SK-N-SH treated with all-trans-retinoic acid at 6 μM for 48 hours (cell line): ENCODE data around the gene KCTD17.

Experiments
- ATAC-seq: fragments of 200-7000 bp; cut with Tn5 transposase; 3 replicates; pipeline ENCODE4 v1.9.1; 2020; ENCODE audit warnings: mild to moderate bottlenecking, moderate library complexity
- ARNTL ChIP-seq: fragments of 450-650 bp; formaldehyde crosslinking; IDR thresholded peaks from 2 replicates; pipeline ENCODE4 v1.5.0; 2020; ENCODE audit warnings: low read depth, mild to moderate bottlenecking, moderate library complexity, borderline replicate concordance
- BACH2 ChIP-seq: fragments of 250-450 bp; sonication (Bioruptor Pico); IDR thresholded peaks from 2 replicates; pipeline ENCODE4 v1.9.0; 2021; ENCODE audit warnings: mild to moderate bottlenecking, borderline replicate concordance
- CSDC2 ChIP-seq: fragments of 250-450 bp; sonication (Bioruptor Pico); IDR thresholded peaks from 2 replicates; pipeline ENCODE4 v1.5.0; 2020; ENCODE audit warnings: mild to moderate bottlenecking, moderate library complexity
- CSRNP3 ChIP-seq: fragments of 250-450 bp; sonication (Bioruptor Pico); IDR thresholded peaks from 2 replicates; pipeline ENCODE4 v1.5.1; 2021; ENCODE audit warnings: mild to moderate bottlenecking, moderate library complexity
- ESRRG ChIP-seq: fragments of 250-450 bp; sonication (Bioruptor Pico); IDR thresholded peaks from 2 replicates; pipeline ENCODE4 v1.6.1; 2021; ENCODE audit warnings: mild to moderate bottlenecking
- GLIS3 ChIP-seq: fragments of 250-450 bp; sonication (Bioruptor Pico); IDR thresholded peaks from 2 replicates; pipeline ENCODE4 v1.5.0; 2020; ENCODE audit warnings: mild to moderate bottlenecking, moderate library complexity
- ISL1 ChIP-seq: fragments of 250-450 bp; sonication (Bioruptor Pico); IDR thresholded peaks from 2 replicates; pipeline ENCODE4 v2.1.2; 2022; ENCODE audit warnings: mild to moderate bottlenecking, moderate library complexity
- OSR1 ChIP-seq: fragments of 250-450 bp; sonication (Bioruptor Pico); IDR thresholded peaks from 2 replicates; pipeline ENCODE4 v1.8.0; 2022; ENCODE audit warnings: moderate library complexity, mild to moderate bottlenecking, inconsistent platforms
- PATZ1 ChIP-seq: fragments of 250-450 bp; sonication (Bioruptor Pico); IDR thresholded peaks from 2 replicates; pipeline ENCODE4 v1.8.0; 2020; ENCODE audit warnings: mild to moderate bottlenecking, moderate library complexity, borderline replicate concordance
- POU6F1 ChIP-seq: fragments of 250-450 bp; sonication (Bioruptor Pico); IDR thresholded peaks from 2 replicates; pipeline ENCODE4 v1.8.0; 2021; ENCODE audit warnings: low read depth, mild to moderate bottlenecking, moderate library complexity, borderline replicate concordance
- PPARA ChIP-seq: fragments of 250-450 bp; sonication (Bioruptor Pico); IDR thresholded peaks from 2 replicates; pipeline ENCODE4 v1.5.0; 2020; ENCODE audit warnings: mild to moderate bottlenecking, borderline replicate concordance
- RARB ChIP-seq: fragments of 250-450 bp; sonication (Bioruptor Pico); IDR thresholded peaks from 2 replicates; pipeline ENCODE4 v1.8.0; 2021; ENCODE audit warnings: mild to moderate bottlenecking, moderate library complexity
- SNAI2 ChIP-seq: fragments of 250-450 bp; sonication (Bioruptor Pico); IDR thresholded peaks from 2 replicates; pipeline ENCODE4 v1.5.0; 2020; ENCODE audit warnings: mild to moderate bottlenecking, moderate library complexity
- TCF4 ChIP-seq: fragments of 250-450 bp; sonication (Bioruptor Pico); IDR thresholded peaks from 2 replicates; pipeline ENCODE4 v1.8.0; 2021; ENCODE audit warnings: mild to moderate bottlenecking, moderate library complexity, borderline replicate concordance
- TOX ChIP-seq: fragments of 250-450 bp; sonication (Bioruptor Pico); IDR thresholded peaks from 2 replicates; pipeline ENCODE4 v1.8.0; 2021; ENCODE audit warnings: mild to moderate bottlenecking, moderate library complexity, borderline replicate concordance
- TSHZ2 ChIP-seq: fragments of 250-450 bp; sonication (Bioruptor Pico); IDR thresholded peaks from 2 replicates; pipeline ENCODE4 v1.5.0; 2020; ENCODE audit warnings: mild to moderate bottlenecking, moderate library complexity
- ZFP3 ChIP-seq: fragments of 250-450 bp; sonication (Bioruptor Pico); IDR thresholded peaks from 2 replicates; pipeline ENCODE4 v1.5.0; 2020; ENCODE audit warnings: mild to moderate bottlenecking, moderate library complexity
- ZFP30 ChIP-seq: fragments of 450-650 bp; formaldehyde crosslinking; IDR thresholded peaks from 2 replicates; pipeline ENCODE4 v1.5.0; 2022; ENCODE audit warnings: mild to moderate bottlenecking, moderate library complexity
- ZNF565 ChIP-seq: fragments of 450-650 bp; formaldehyde crosslinking; conservative IDR thresholded peaks from 2 replicates; pipeline ENCODE4 v1.5.0; 2020; ENCODE audit warnings: low read depth, mild to moderate bottlenecking, moderate library complexity
- ZNF70 ChIP-seq: fragments of 450-650 bp; formaldehyde crosslinking; IDR thresholded peaks from 2 replicates; pipeline ENCODE4 v1.5.0; 2020; ENCODE audit warnings: mild to moderate bottlenecking, moderate library complexity

KCTD17 gene

GRCh38 chr22:37098976-37099591, 47.5 kb downstream of the KCTD17 start (continued):
- no peak for TF ChIP-seq RARB
- TF ChIP-seq TOX (CRISPR knock-in tag): no peak
- no peak for TF ChIP-seq ISL1 (CRISPR knock-in tag)

GRCh38 chr22:37100589-37101127, 49.1 kb downstream of the KCTD17 start:
- TF ChIP-seq GLIS3 (CRISPR knock-in tag) (no peak), PPARA (CRISPR knock-in tag) (no peak), TOX (CRISPR knock-in tag) (no peak), ZFP30 (no peak)
- no peak for ATAC-seq

GRCh38 chr22:37101311-37102066, 49.9 kb downstream of the KCTD17 start:
- no peak for ATAC-seq
- TF ChIP-seq TOX (CRISPR knock-in tag) (no peak), TCF4 (no peak), SNAI2 (no peak), CSDC2 (CRISPR knock-in tag) (no peak), RARB (no peak), PPARA (CRISPR knock-in tag) (no peak), ZNF70 (no peak), ISL1 (CRISPR knock-in tag) (no peak), TSHZ2 (no peak), ARNTL (CRISPR knock-in tag) (no peak), POU6F1 (CRISPR knock-in tag) (no peak), BACH2 (CRISPR knock-in tag) (no peak), ESRRG (CRISPR knock-in tag) (no peak), ZFP30 (no peak), PATZ1 (no peak), ZNF565 (CRISPR knock-in tag) (no peak), ZFP3 (CRISPR knock-in tag) (no peak), OSR1 (CRISPR knock-in tag) (no peak), CSRNP3 (CRISPR knock-in tag) (no peak)
- TF ChIP-seq, all 23 proteins: peak for 0

- no peak for ATAC-seq
- TF ChIP-seq POU6F1 (CRISPR knock-in tag): no peak
- no peak for TF ChIP-seq ZNF70
- no peak for TF ChIP-seq PPARA (CRISPR knock-in tag)
- no peak for TF ChIP-seq ISL1 (CRISPR knock-in tag)
- no peak for TF ChIP-seq CSDC2 (CRISPR knock-in tag)
- TF ChIP-seq SNAI2: no peak
Observed at GRCh38 chr22:37103151-37103550, 51.6 kb downstream of the KCTD17 start.
